ENCODE results near the gene FRMD6.

DNA sequence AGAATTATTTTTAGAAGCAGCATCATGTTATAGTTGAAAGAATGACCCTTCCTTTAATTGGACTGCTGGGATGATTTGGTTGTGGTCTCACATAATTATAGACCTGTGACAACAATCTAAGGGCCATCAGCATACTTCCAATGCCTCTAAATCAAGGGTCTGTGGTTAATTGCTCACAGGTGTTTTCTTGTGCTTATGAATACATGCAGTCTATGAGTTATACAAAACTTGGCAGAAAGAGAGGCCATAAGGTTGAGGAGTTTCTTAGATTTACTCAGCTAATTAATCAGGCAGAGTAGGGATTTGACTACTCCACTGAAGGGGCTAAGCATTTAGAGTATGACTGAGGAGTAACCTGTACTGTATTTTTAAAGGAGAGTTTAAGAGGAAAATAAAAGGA lies 37.0 kb upstream of the FRMD6 start:
- TF ChIP-seq, protein P1, sequence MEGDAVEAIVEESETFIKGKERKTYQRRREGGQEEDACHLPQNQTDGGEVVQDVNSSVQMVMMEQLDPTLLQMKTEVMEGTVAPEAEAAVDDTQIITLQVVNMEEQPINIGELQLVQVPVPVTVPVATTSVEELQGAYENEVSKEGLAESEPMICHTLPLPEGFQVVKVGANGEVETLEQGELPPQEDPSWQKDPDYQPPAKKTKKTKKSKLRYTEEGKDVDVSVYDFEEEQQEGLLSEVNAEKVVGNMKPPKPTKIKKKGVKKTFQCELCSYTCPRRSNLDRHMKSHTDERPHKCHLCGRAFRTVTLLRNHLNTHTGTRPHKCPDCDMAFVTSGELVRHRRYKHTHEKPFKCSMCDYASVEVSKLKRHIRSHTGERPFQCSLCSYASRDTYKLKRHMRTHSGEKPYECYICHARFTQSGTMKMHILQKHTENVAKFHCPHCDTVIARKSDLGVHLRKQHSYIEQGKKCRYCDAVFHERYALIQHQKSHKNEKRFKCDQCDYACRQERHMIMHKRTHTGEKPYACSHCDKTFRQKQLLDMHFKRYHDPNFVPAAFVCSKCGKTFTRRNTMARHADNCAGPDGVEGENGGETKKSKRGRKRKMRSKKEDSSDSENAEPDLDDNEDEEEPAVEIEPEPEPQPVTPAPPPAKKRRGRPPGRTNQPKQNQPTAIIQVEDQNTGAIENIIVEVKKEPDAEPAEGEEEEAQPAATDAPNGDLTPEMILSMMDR (IDR thresholded peaks at IDR 0.05): no peak
- no peak for TF ChIP-seq POLR2A (IDR thresholded peaks at IDR 0.05)

All from uterus (tissue), 2 donors.